Measurements from ENCODE around the gene CASP1.
"Not testable (repeated sequence)": the region's sequence is repeated elsewhere in the genome, so short reads cannot be mapped to it uniquely, and the experiment has no call there.

CASP1 gene

GRCh38 chr11:105071089-105071732 is 36.3 kb upstream of the CASP1 start:
- TF ChIP-seq ZFX (IDR thresholded peaks at IDR 0.05; ENCODE audit: borderline replicate concordance) (no peak), CTCF (IDR thresholded peaks at IDR 0.05) (no peak)
- H3K27ac ChIP-seq, result no peak overlapping the region

- H3K27ac ChIP-seq, result no peak overlapping the region
- no peak for TF ChIP-seq ZFX (IDR thresholded peaks at IDR 0.05; ENCODE audit: borderline replicate concordance)
- TF ChIP-seq CTCF (IDR thresholded peaks at IDR 0.05), result no peak
Measured at GRCh38 chr11:105070306-105070705, 35.4 kb upstream of the CASP1 start.

- H3K27ac ChIP-seq, result not testable (repeated sequence)
Measured at GRCh38 chr11:105069749-105070148, 34.8 kb upstream of the CASP1 start.

GRCh38 chr11:105063245-105063941 is 28.4 kb upstream of the CASP1 start:
- H3K27ac ChIP-seq, result not testable (repeated sequence)

GRCh38 chr11:105057432-105057831 is 22.5 kb upstream of the CASP1 start:
- H3K27ac ChIP-seq, result no peak overlapping the region
- no peak for TF ChIP-seq ZFX (IDR thresholded peaks at IDR 0.05; ENCODE audit: borderline replicate concordance)
- no peak for TF ChIP-seq CTCF (IDR thresholded peaks at IDR 0.05)

- H3K27ac ChIP-seq, result no peak overlapping the region
- TF ChIP-seq ZFX (IDR thresholded peaks at IDR 0.05; ENCODE audit: borderline replicate concordance) (no peak), CTCF (IDR thresholded peaks at IDR 0.05) (no peak)
Measured at GRCh38 chr11:105056446-105056845, 21.5 kb upstream of the CASP1 start.

- no peak overlapping the region for H3K27ac ChIP-seq
Measured at GRCh38 chr11:105054723-105055493, 20.0 kb upstream of the CASP1 start.

More at GRCh38 chr11:105054723-105055493, 20.0 kb upstream of the CASP1 start:
- TF ChIP-seq ZFX (IDR thresholded peaks at IDR 0.05; ENCODE audit: borderline replicate concordance) (no peak), CTCF (IDR thresholded peaks at IDR 0.05) (no peak)
